ENCODE results near the gene BAZ1A.
"Not testable (repeated sequence)": the region's sequence is repeated elsewhere in the genome, so short reads cannot be mapped to it uniquely, and the experiment has no call there.

The BAZ1A gene

DNA sequence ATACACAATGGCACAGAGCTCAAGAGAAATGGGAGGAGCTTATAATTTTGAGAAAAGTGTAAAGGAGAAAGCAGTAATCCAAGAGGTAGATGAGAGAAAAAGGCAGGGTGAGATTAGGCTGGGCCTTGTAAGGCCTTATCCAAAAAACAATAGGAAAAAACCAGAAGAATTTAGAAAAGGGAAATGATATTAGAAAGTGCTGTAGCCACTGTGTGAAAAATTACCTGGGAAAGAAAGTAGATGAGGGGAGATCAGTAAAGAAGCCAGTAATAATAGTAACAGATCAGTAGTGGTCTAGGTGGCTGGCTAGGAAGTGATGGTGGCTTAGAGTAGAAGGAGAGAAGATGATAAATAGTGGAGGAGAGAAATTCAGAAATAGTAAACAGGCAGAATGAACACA is 94.5 kb downstream of the BAZ1A start:
- no peak for DNase-seq

DNA sequence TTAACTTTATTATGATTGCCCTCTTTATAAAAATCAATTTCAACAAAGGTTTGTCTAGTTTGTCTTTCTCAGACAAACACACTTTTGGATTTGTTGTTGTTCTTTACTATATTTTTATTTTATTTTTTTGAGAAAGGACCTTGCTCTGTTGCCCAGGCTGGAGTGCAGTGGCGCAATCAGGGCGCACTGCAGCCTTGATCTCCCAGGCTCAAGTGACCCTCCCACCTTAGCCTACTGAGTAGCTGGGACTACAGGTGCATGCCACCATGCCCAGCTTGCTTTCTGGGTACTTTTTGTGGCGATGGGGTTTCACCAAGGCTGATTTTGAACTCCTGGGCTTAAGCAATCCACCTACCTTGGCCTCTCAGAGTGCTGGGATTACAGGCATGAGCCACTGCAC is 96.4 kb downstream of the BAZ1A start:
- no peak for DNase-seq

DNA sequence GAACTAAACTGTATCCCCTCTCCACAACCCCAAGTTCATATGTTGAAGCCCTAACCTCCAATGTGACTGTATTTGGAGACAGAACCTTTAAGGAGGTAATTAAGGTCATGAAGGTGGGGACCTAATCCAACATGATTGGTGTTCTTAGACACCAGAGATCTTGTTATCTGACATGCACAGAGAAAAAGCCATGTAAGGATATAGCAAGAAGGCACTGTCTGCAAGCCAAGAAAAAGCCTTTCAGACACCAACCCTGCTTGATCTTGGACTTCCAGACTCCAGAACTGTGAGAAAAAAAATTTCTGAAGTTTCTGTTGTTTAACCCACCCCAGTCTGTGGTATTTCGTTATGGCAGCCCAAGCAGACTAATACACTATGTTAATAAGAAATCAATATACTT is 98.5 kb downstream of the BAZ1A start:
- DNase-seq, result no peak

DNA sequence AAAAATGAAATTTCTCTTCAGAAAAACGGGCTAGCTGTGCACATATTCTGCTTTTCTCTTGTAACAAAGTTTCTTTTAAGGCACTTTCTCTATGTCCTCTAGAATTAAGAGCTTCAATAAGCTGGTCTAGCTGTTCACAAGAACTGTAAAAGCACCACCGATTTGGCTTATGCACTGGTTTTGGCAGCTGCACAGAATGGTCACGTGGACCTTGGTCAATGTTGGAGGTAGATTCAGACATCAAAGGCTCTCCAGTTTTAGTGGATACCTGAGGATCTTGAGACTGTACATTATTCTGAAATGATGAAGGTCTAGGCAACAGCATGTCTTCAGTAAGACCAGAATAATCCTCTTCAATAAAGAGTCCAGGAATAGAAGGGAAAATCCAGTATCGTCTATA is 99.2 kb downstream of the BAZ1A start:
- DNase-seq, result no peak

DNA sequence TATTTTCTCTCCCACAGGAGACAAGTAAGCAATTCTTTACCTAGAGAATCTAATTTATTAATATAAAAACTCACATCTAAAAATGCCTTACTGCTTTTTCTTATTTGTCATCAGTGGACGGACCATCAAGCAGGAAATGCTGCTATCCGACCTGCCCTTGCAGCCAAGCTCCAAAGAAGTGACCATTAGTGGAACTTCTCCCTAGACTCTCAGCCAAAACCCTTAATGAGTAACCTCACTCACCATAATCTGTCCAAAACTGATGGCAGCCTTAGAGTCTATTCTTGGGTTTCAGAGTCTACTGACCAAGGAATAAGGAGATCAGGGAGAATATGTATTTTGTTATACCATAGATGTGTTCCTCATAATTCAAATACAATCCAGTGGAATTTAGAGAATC is 99.8 kb downstream of the BAZ1A start:
- DNase-seq, result no peak

DNA sequence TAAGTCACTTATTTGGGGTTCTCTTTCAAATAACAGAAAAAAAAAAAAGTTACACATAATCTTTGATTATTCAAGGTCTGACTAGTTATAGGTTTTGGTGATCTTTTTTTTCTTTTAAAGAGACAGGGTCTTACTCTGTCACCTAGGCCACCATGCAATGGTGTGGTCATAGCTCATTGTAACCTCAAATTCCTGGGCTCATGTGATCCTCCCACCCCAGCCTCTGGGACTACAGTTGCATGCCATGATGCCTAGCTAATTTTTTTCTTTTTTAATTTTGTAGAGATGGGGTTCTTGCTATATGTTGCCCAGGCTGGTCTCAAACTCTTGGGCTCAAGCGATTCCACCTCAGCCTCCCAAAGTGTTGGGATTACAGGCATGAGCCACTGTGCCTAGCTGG is 104.3 kb downstream of the BAZ1A start:
- DNase-seq, result no peak

DNA sequence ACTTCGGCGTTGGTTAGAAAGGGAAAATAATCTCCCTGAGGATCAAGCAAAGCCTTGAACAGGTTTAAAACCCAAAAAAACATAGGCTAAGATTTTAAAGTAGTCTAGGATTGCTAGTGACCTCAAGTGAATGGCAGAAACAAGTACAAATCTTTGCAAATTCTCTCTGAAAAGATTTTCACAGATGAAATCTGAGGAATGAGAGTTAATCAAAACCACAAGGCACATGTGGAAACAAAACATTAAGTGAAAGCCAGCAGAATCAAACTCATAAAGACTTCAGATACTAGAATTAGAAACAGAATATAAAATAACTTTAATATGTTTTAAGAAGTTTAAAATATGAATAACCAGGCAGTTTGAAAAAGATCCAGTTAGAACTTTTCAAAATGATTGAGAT is 108.6 kb downstream of the BAZ1A start:
- DNase-seq, result no peak

DNA sequence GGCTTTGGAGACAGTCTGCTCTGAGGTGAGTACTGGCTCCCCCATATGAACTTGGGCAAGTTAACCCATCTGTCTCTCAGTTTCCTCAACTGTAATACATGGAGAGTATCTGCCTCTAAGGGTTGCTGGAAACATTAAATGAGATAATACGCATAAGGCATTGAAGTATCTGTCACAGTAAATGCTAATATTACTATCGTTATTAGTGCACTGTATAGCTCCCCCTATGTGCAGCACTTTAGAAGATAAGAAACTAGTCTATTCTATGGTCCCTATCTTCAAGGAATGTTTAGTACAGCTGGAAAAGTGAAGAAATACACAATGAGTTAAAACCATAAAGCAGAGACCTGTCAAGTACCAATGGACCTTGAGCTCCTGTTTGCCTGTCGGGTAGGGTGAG is 109.1 kb downstream of the BAZ1A start:
- no peak for DNase-seq

DNA sequence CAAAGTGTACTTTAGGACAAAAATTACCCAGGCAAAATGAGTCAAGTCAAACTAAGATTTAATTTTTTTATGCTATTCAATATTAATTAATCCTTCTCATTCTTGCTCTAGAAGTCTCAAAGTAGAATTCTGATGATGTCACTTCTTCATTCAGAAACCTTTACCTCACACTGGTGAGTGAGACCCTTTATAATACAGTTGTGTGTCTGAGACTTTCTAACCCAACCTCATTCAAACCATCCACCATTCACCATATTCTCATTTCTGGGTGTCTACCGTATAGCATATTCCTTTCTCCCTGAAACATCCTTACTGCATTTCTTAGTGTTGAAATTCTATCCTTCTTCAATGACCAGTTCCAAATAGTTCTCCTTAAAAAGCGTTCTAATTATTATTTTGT is 119.9 kb downstream of the BAZ1A start:
- no peak for DNase-seq

DNA sequence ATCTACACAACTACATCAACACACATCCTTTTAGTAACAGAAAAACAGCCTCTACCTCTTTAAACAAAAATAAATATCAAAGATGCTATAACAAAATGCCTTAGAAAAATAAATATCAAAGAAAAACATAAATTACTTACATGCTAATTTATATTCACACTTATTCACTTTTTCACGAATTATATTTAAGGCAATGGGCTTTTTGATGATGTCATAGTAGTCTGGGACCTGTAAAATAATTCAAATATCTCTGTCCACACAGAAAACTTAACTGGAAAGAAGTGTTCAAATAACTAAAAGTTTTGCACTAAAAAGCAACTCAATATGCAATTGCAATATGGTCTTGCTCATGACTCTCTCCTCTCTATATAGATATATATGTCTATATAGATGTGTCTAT is 120.5 kb downstream of the BAZ1A start:
- no peak for DNase-seq

DNA sequence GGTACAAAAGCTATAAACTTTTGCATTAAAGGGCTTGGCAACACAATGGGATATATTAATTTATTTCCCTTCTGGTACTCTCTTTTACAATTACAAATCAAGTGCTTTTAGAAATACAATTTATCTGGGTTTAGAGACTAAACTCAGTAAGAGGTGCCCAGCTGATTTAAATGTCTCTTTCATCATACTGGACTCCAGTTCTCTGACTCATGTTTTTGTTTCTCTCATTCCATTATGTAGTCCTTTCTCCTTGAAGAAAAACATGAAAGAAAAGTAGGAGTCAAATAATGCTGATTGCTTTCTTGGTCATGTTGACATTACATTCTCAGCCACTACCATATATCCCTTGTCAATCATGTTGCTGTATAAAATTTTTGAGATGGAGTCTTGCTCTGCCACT is 124.5 kb downstream of the BAZ1A start:
- DNase-seq, result no peak

DNA sequence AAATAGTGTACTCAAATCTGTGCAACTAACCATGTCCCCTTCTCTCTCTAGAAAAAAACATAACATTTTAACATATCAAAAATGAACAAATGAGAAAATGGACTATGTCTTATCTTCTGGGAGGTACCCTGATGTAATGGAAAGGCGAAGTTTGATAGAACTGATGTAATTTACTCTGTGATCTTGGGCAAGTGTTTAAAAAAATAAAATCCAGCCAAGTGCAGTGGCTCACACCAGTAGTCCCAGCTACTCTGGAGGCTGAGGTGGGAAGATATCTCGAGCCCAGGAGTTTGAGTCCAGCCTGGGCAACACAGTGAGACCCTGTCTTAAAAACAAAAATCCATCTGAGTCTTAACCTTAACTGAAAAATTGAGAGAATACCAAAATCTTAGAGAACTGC is 124.9 kb downstream of the BAZ1A start:
- DNase-seq, result no peak

DNA sequence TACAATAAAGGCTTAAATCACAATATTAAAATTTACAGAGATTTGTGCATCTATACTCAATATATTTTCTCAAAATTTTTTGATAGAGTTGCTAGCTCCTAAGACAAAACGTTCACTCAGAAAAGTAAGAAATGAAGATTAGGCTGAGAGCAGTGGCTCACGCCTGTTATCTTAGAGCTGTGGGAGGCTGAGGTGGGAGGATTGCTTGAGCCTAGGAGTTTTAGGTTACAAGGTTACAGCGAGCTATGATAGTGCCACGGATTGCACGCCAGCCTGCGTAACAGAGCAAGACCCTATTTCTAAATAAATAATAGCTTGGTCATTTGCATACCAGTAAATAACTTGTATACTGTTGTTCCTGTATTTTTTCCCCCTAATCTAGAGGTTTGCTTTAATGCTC is 125.8 kb downstream of the BAZ1A start:
- no peak for DNase-seq

DNA sequence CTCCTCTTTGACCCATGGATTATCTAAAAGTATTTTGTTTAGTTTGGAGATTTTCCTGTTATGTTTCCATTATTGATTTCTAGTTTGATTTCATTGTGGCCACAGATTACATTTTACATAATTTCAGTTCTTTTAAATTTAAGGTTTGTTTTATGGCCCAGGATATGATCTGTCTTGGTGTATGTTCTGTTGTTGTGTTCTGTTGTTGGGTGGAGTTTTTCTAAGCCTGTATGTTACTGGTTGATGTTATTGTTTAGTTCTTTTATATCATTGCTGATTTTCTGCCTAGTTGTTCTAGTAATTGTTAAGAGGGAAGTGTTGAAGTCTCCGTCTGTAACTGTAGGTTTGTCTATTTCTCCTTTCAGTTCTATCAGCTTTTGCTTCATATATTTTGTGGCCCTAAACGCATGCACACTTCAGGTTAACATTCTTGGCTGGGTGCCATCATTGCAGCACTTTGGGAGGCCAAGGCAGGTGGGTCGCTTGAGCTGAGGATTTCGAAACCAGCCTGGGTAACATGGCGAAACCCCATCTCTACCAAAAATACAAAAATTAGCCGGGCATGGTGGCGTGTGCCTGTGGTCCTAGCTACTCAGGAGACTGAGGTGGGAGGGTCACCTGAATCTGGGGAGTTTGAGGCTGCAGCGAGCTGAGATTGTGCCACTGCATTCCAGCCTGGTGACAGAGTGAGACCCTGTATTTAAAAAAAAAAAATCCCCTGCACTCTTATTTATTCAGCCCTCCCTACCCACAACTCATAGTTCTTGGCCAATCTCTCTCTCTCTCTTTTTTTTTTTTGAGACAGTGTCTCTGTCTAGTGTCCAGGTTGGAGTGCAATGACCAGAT is 132.7 kb downstream of the BAZ1A start:
- no peak for DNase-seq

DNA sequence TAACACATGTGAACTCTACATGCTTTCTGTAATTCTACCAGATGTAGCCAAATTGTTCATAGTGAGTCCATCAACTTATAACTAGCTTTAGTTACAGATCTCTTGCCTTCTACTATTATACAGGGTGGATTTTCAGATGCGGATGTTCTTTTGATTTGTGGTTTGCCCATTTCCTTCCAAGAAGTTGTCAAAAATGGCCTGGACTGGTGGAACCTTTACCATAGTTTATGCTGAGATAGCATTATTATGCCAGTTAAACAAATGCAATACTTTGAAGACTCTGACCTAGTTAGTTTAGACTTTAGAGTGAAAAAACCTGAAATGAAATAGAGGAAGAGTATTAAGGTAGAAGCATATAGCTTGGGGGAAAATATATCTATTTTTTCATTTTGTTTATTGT is 133.3 kb downstream of the BAZ1A start:
- no peak for DNase-seq

DNA sequence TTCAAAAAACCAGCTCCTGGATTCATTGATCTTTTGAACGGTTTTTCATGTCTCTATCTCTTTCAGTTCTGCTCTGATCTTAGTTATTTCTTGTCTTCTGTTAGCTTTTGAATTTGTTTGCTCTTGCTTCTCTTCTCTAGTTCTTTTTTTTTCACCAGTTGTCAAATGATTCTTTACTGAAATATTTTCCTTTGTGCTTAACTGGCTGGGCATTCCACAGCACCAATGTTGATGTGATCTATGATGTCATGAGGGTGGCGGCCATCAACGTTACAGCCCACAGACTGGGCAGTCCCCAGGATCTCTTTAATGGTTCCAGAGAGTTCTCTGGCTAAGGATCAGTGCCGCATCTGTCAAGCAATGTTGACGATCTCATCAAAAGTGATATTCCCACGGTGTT is 135.0 kb downstream of the BAZ1A start:
- DNase-seq, result not testable (repeated sequence)

DNA sequence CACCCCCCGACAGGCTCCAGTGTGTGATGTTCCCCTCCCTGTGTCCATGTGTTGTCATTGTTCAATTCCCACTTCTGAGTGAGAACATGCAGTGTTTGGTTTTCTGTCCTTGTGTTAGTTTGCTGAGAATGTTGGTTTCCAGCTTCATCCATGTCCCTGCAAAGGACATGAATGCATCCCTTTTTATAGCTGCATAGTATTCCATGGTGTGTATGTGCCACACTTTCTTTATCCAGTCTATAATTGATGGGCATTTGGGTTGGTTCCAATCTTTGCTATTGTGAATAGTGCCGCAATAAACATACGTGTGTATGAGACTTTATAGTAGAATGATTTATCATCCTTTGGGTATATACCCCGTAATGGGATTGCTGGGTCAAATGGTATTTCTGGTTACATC is 138.1 kb downstream of the BAZ1A start:
- not testable (repeated sequence) for DNase-seq

DNA sequence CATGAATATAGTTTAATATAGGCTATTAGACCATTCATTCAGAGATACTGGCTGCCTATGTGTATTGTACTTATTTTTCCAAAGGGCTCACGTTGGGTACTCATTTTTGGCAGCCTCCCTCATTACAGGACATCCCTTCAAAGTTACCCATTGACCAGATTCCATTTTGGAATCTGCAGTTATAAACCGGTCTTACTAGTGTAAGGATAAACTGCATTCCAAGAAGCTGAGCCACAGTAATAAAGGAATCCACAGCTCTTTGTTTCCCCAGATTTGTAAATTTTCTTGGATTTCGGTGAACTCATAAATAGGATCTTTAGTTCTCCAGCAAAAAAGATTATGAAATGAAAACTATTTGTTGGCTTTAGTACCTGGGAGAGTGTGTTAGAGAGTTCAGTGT is 141.9 kb downstream of the BAZ1A start:
- DNase-seq, result no peak

DNA sequence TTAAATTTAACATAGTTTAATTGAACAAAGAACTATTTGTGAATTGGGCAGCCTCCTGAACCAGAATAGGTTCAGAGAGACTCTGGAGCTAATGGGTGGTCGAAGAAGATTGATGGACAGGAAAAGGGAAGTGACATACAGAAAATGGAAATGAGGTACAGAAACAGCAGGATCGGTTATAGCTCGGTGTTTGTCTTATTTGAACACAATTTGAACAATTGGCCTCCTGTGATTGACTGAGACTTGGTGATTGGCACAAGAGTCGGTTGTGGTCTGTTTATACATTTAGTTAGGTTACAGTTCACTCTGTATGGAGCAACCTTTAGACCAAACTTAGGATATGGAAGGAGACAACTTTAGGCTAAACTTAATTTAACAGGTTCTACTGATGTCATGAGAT is 142.4 kb downstream of the BAZ1A start:
- no peak for DNase-seq

DNA sequence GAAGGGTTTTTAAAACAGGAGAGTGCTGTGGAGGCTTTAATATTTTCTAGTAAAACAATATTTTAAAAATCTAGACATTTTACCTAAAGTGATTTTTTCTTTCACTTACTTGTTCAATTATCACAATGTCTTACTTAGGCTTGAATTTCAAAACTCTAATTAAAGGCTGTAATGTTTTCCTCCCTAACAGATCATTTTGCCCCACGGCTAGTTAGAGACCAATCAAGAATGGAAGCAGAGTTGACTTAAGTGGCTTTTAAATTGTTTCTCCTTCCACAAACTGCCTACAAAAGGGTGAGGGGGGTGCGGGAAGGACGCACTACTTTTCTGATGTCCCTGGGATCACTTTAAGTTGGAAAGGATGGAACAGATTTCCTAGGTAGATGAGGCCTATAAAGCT is 151.3 kb downstream of the BAZ1A start:
- no peak for DNase-seq

DNA sequence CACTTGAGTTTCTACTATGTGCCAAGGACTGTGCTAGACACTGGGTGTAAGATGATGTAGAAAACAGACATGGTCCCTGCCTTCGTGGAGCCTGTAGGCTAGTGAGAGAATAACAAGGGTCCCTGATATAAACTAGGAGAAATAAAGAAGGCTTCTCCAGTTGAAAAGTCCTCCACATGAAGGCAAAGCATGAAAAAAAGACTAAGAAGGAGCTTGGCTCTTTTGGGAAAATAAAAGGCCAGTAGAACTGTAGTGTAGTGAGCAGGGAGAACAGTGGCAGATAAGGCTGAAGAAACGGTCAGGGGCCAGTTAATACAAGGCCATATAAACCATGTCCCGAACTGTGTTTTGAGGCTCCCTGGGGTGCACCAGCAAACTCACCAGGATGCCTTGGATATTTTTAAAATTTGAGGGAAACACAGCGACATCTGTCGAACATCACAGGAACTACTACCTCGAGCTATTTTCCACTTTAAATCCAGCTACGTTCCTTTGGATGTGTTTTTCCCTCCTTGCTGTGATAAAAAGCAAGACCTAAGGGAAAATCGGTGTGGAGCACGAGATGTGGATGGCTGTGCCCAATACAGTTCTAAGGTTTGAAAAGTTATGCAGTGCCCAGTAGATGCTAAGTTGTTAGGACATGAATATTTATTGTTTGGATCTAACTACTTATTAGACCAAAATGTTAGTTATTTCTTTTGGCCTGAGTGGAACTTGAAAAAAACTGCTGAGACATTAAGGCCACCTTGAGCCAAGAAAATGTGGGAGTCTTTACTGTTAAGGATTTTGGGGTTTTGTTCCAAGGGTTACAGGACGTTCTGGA is 152.2 kb downstream of the BAZ1A start:
- DNase-seq, result no peak

DNA sequence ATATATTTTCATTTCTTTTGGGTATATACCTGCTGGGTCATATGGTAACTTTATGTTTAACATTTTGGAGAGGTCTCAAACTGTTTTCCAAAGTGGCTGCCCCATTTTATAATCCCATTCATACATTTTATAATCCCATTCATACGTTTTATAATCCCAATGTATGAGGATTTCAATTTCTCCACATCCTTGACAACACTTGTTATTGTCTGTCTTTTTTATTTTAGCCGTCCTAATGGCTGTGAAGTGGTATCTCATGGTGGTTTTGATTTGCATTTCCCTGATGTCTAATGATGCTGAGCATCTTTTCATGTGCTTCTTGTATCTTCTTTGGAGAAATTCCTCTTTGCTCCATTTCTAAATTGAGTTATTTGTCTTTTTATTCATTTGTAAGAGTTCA is 154.0 kb downstream of the BAZ1A start:
- DNase-seq, result no peak

DNA sequence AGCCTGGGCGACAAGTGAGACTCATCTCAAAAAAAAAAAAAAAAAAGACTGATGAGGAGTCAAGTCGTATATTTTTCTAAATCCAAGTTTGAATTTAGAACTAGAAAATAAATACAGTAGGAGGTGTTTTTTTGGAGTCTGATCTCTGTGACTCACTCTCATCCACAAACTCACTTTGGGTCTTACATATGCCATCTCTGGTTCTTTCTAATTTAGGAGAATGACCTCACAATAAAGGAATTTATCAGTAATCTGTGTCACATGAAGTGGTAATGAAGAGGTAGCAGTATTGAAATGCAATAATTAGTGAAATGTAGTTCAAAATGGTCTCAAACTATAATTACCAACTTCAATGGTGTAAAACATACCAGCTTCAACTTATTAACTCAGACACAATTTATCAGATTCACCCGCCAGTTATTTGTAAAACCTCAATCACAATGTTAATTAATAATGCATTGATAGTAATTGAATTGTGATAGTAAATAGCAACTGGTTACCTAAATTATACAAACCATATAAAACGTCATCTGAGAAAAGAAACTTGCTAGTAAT is 156.3 kb downstream of the BAZ1A start:
- no peak for DNase-seq
